ENCODE data around the gene HLA-G.
"Not testable (repeated sequence)": the region's sequence is repeated elsewhere in the genome, so short reads cannot be mapped to it uniquely, and the experiment has no call there.

The HLA-G gene

GRCh38 chr6:29872791-29873190 lies 45.2 kb downstream of the HLA-G start:
- ATAC-seq, result no peak
- DNase-seq, result no peak

GRCh38 chr6:29875257-29875656 lies 47.6 kb downstream of the HLA-G start:
- DNase-seq (no peak), ATAC-seq (no peak)

- not testable (repeated sequence) for DNase-seq, ATAC-seq
Observed at GRCh38 chr6:29875734-29876133, 48.1 kb downstream of the HLA-G start.
